ENCODE measurements around the gene POPDC2.

Gene POPDC2

DNA sequence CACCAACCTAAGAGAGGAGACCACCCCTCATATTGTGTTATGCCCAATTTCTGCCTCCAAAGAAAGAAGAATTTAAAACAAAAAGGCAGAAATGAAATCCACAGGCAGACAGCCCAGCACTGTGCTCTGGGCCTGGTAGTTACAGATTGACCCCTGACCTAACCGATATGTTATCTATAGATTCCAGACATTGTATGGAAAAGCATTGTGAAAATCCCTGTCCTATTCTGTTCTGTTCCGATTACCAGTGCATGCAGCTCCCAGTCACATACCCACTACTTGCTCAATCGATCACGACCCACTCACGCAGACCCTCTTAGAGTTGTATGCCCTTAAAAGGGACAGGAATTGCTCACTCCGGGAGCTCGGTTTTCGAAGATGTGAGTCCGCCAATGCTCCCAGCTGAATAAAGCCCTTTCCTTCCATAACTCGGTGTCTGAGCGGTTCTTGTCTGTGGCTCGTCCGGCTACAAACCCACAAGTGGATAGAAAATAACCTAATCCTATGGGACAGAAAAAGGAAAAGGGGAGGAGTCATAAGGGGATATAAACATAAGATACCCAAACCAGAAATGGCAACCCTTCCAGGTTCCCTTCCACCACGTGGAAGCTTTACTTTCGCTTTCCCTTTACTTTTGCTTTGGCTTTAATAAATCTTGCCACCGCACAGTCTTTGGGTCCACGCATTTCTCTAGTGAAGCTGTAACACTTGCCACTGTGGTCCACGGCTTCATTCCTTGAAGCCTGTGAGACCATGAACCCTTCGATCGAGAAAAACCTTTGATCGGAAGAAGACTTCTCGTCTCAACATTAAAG, 40.7 kb upstream of the POPDC2 start:
- H4K20me1 ChIP-seq (ENCODE audit: insufficient read depth, low read length), result no peaks in the 10 kb centered on the region
- H3K36me3 ChIP-seq (ENCODE audit: insufficient read depth, low read length), result no peaks in the 10 kb centered on the region
- peaks cover 4% of the 10 kb centered on the region for H3K9me3 ChIP-seq (ENCODE audit: insufficient read depth, low read length, severe bottlenecking)
- no peak overlapping the region for H3K9ac ChIP-seq (ENCODE audit: low read depth, low read length)
- no peak overlapping the region for H3K4me3 ChIP-seq (ENCODE audit: low read depth in 1 of 2, low read length in 2 of 2)
- no peak overlapping the region for H3K27ac ChIP-seq (ENCODE audit: low read length)
- H3K4me2 ChIP-seq (ENCODE audit: insufficient read depth, low read length), result peak overlapping the region; percentile 11; the same call in 1 of the 2 replicates
- TF ChIP-seq EZH2 (IDR thresholded peaks at IDR 0.05; ENCODE audit: borderline replicate concordance, low read depth, low read length, severe bottlenecking), result no peak
- TF ChIP-seq, protein P1, sequence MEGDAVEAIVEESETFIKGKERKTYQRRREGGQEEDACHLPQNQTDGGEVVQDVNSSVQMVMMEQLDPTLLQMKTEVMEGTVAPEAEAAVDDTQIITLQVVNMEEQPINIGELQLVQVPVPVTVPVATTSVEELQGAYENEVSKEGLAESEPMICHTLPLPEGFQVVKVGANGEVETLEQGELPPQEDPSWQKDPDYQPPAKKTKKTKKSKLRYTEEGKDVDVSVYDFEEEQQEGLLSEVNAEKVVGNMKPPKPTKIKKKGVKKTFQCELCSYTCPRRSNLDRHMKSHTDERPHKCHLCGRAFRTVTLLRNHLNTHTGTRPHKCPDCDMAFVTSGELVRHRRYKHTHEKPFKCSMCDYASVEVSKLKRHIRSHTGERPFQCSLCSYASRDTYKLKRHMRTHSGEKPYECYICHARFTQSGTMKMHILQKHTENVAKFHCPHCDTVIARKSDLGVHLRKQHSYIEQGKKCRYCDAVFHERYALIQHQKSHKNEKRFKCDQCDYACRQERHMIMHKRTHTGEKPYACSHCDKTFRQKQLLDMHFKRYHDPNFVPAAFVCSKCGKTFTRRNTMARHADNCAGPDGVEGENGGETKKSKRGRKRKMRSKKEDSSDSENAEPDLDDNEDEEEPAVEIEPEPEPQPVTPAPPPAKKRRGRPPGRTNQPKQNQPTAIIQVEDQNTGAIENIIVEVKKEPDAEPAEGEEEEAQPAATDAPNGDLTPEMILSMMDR (IDR thresholded peaks at IDR 0.05; ENCODE audit: borderline replicate concordance, extremely low read depth, low read length, poor library complexity, severe bottlenecking), result no peak
- no peaks in the 10 kb centered on the region for H3K79me2 ChIP-seq (ENCODE audit: insufficient read depth, low read length)
- peaks cover 7% of the 10 kb centered on the region; the same call in 1 of the 2 replicates for H3K4me1 ChIP-seq (ENCODE audit: insufficient read depth, low read length)
- DNase-seq (no peak), ATAC-seq (ENCODE audit: insufficient read depth, low read depth) (peak; percentile 65; the same call in 2 of the 3 replicates)
- no peaks in the 10 kb centered on the region for H3K27me3 ChIP-seq (ENCODE audit: insufficient read depth, low read length, poor library complexity)
- peak overlapping the region; percentile 69 for H2AFZ ChIP-seq (ENCODE audit: low read depth, low read length)

GRCh38 chr3:119700269-119700919, 40.0 kb upstream of the POPDC2 start:
- no peak overlapping the region for H3K4me2 ChIP-seq (ENCODE audit: insufficient read depth, low read length)
- H3K36me3 ChIP-seq (ENCODE audit: insufficient read depth, low read length), result no peaks in the 10 kb centered on the region
- DNase-seq, result no peak

GRCh38 chr3:119697394-119697793, 37.0 kb upstream of the POPDC2 start:
- H3K27me3 ChIP-seq (ENCODE audit: insufficient read depth, low read length, poor library complexity), result no peaks in the 10 kb centered on the region
- H3K4me3 ChIP-seq (ENCODE audit: low read depth in 1 of 2, low read length in 2 of 2), result no peak overlapping the region
- no peaks in the 10 kb centered on the region for H3K79me2 ChIP-seq (ENCODE audit: insufficient read depth, low read length)
- H3K4me1 ChIP-seq (ENCODE audit: insufficient read depth, low read length), result peaks cover 7% of the 10 kb centered on the region; the same call in 1 of the 2 replicates
- H3K4me2 ChIP-seq (ENCODE audit: insufficient read depth, low read length), result no peak overlapping the region
- H2AFZ ChIP-seq (ENCODE audit: low read depth, low read length), result no peak overlapping the region
- no peak for DNase-seq
- H3K36me3 ChIP-seq (ENCODE audit: insufficient read depth, low read length), result no peaks in the 10 kb centered on the region
- no peak overlapping the region for H3K9ac ChIP-seq (ENCODE audit: low read depth, low read length)
- TF ChIP-seq EZH2 (IDR thresholded peaks at IDR 0.05; ENCODE audit: borderline replicate concordance, low read depth, low read length, severe bottlenecking), result no peak
- no peaks in the 10 kb centered on the region for H4K20me1 ChIP-seq (ENCODE audit: insufficient read depth, low read length)
- peaks cover 4% of the 10 kb centered on the region for H3K9me3 ChIP-seq (ENCODE audit: insufficient read depth, low read length, severe bottlenecking)
- H3K27ac ChIP-seq (ENCODE audit: low read length), result no peak overlapping the region
- no peak for ATAC-seq (ENCODE audit: insufficient read depth, low read depth)

More at GRCh38 chr3:119700269-119700919, 40.0 kb upstream of the POPDC2 start:
- no peak for ATAC-seq (ENCODE audit: insufficient read depth, low read depth)
- TF ChIP-seq, protein P1 (IDR thresholded peaks at IDR 0.05; ENCODE audit: borderline replicate concordance, extremely low read depth, low read length, poor library complexity, severe bottlenecking), result no peak
- no peak for TF ChIP-seq EZH2 (IDR thresholded peaks at IDR 0.05; ENCODE audit: borderline replicate concordance, low read depth, low read length, severe bottlenecking)
- H3K4me3 ChIP-seq (ENCODE audit: low read depth in 1 of 2, low read length in 2 of 2), result no peak overlapping the region
- peaks cover 7% of the 10 kb centered on the region; the same call in 1 of the 2 replicates for H3K4me1 ChIP-seq (ENCODE audit: insufficient read depth, low read length)
- H2AFZ ChIP-seq (ENCODE audit: low read depth, low read length), result peak overlapping the region; percentile 69; the same call in 1 of the 2 replicates
- H3K27me3 ChIP-seq (ENCODE audit: insufficient read depth, low read length, poor library complexity), result no peaks in the 10 kb centered on the region
- H3K9me3 ChIP-seq (ENCODE audit: insufficient read depth, low read length, severe bottlenecking), result peaks cover 4% of the 10 kb centered on the region
- no peak overlapping the region for H3K27ac ChIP-seq (ENCODE audit: low read length)
- H3K9ac ChIP-seq (ENCODE audit: low read depth, low read length), result no peak overlapping the region
- H3K79me2 ChIP-seq (ENCODE audit: insufficient read depth, low read length), result no peaks in the 10 kb centered on the region
- H4K20me1 ChIP-seq (ENCODE audit: insufficient read depth, low read length), result no peaks in the 10 kb centered on the region

GRCh38 chr3:119695480-119695879, 35.1 kb upstream of the POPDC2 start:
- no peak overlapping the region for H3K4me2 ChIP-seq (ENCODE audit: insufficient read depth, low read length)
- no peaks in the 10 kb centered on the region for H3K79me2 ChIP-seq (ENCODE audit: insufficient read depth, low read length)
- DNase-seq (no peak), ATAC-seq (ENCODE audit: insufficient read depth, low read depth) (no peak)
- H4K20me1 ChIP-seq (ENCODE audit: insufficient read depth, low read length), result no peaks in the 10 kb centered on the region
- no peak overlapping the region for H3K4me3 ChIP-seq (ENCODE audit: low read depth in 1 of 2, low read length in 2 of 2)
- H3K36me3 ChIP-seq (ENCODE audit: insufficient read depth, low read length), result no peaks in the 10 kb centered on the region
- TF ChIP-seq, protein P1 (IDR thresholded peaks at IDR 0.05; ENCODE audit: borderline replicate concordance, extremely low read depth, low read length, poor library complexity, severe bottlenecking), result no peak
- no peak for TF ChIP-seq EZH2 (IDR thresholded peaks at IDR 0.05; ENCODE audit: borderline replicate concordance, low read depth, low read length, severe bottlenecking)
- no peak overlapping the region for H2AFZ ChIP-seq (ENCODE audit: low read depth, low read length)
- H3K27ac ChIP-seq (ENCODE audit: low read length), result no peak overlapping the region
- H3K4me1 ChIP-seq (ENCODE audit: insufficient read depth, low read length), result no peaks in the 10 kb centered on the region
- no peaks in the 10 kb centered on the region for H3K9me3 ChIP-seq (ENCODE audit: insufficient read depth, low read length, severe bottlenecking)
- H3K9ac ChIP-seq (ENCODE audit: low read depth, low read length), result no peak overlapping the region
- H3K27me3 ChIP-seq (ENCODE audit: insufficient read depth, low read length, poor library complexity), result no peaks in the 10 kb centered on the region
